Measurements from ENCODE around the gene CCP110.
A peak's percentile ranks its signal among the peaks of the same experiment; 100 is the strongest.
"Not testable (repeated sequence)": the region's sequence is repeated elsewhere in the genome, so short reads cannot be mapped to it uniquely, and the experiment has no call there.

The CCP110 gene

DNA sequence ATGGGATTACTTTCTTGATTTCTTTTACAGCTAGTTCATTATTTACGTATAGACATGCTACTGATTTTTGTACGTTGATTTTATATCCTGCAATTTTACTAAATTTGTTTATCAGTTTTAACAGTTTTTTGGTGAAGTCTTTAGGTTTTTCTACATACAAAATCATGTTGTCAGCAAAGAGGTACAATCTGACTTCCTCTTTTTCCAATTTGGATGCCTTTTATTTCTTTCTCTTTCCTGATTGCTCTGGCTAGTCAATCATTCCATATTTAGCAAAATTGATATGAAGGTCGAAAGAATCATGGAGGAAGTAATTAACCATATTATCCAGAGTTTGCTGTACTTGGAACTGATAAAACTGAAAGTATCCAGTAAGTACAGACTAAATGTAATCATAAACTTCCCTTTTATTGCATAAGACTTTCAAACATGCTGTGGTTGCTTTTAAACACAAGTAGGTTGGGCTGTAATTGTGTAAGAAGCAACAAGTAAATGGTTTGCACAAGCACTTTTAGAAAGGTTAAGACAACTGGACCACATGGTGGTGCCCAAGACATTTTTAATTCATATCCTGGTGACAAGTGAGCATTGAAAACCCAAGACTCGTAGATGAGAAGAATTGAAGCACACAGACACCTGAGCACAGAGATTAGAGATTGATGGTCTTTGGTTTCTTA is 10.2 kb upstream of the CCP110 start:
- DNase-seq: no peak

DNA sequence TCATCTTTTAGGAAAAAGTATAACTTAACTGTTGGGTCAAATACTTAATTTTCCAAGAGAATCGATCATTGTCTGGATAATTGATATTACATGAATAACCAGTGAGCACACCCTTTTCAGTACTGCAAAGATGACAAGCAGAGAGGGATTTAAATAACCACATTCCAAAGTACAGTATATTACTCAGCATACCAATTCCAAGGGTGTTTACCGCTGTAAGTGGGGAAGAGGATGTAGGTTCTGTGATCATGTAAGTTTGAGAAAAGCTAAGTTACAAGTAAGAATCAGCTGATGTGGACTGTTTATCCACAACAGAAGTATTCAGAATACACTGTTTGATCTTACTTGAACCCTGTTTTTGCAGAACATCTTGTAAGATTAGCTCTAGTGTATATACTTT is 8.0 kb upstream of the CCP110 start:
- DNase-seq: no peak

DNA sequence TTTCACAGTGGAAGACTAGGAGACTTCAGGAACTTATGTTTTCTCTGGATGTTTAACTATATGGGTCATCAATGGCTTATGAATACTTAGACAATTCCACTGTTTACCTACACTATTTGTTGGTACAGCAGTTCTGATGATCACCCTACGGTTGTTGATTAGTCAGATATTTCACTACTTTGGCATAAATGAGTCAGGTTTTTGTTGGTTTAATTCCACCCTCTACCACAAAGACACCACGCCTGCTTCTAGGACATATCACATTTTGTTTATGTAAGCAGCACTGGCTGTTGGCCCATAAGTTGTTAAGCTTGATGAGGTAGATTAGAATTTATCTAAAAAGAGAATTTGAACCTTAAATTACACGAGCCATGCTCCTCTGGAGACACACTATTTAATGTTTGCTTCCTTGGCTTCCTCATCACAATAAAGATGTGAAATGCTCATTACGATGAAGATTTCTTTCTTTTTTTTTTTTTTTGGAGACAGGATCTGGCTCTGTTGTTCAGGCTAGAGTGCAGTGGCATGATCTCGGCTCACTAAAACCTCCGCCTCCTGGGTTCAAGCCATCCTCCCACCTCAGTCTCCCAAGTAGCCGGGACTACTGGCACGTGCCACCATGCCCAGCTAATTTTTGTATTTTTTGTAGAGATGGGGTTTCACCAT is 6.2 kb upstream of the CCP110 start:
- DNase-seq: no peak

DNA sequence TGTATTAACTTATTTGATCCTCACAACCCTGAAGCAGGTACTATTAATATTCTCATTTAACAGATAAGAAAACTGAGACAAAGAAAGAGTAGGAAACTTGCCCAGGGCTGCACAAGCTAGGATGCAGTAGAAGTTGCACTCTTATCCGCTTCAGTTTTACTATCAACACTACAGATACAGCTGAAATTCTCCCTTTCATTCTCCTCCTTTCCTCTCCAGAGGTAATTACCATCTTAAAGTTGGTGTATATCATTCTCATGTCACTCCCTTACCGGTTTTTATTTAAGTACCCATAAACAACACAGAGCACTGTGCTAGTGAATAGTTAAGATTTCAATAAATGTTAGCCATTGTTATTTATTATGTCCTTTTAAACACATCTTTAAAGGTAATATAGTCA is 5.4 kb upstream of the CCP110 start:
- no peak for DNase-seq

DNA sequence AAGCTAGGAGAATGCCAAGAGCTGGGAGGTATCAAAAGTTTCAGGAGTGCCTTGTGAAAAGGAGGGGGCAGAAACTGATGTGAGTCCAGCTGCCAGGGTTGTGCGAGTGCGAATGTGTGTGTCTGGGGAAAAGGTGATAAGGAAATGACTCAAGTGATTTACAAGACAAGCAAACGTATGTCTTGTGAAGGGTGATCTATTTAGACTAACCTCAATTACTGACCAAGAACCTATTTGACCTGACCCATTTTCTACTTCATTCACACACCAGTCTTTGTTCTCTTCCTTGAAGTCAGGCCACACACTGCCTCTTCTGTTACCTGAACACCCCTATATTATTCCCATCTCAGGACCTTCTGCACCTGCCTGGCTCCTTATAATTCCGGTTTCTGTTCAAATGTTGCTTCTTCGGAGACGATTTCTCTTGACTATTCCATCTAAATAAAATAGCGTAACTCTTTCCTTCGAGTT is 2.8 kb upstream of the CCP110 start:
- DNase-seq: no peak

DNA sequence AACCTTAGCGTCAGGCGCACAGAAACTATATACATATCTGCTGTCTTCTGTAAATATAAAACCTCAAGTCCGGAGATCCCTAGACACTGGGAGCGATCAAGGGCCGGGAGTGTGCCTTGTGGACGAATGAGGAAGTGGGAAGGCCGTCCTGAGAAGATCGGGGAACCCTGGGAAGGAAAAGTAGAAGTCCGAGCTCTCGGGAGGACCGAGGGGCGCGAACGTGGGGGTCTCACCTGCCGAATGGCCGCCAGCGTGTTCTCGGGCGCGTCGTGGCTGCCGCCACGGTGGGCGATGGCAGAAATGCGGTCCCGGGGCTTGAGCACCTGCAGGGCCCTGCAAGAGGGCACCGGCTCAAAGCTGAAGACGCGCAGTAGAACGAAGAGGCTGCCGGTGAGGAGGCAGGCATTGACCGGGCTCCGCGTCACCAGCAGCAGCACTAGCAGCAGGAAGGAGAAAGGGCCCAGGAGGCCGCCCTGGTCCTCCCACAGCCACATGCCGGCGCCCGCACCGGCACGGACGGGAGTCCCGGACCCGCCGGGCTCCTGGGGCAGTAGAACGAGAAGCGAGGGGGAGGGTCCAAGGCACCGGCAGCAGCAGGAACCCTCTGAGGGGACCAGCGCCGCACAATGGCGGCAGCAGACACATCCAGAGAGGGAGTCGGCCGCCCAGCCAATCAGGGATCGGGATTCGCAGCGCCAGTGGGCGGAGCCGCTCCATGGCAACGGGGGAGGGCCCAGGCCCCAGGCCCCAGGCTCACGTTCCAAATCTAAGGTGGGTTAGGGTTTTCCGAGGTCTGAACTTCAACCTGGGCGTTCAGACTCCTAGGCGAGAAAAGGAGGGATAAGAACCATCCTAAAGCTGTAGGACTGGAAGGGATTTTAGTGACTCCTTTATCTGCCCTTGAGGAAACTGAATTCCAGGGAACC is 2.0 kb upstream of the CCP110 start, which contains the start of gene GDE1:
Gene GDE1, minus strand, starts transcription at position 628 of the 926 bp plus-strand sequence. Its CDS starts 134 bp downstream, at position 494.
- peak; percentile 99 for DNase-seq

DNA sequence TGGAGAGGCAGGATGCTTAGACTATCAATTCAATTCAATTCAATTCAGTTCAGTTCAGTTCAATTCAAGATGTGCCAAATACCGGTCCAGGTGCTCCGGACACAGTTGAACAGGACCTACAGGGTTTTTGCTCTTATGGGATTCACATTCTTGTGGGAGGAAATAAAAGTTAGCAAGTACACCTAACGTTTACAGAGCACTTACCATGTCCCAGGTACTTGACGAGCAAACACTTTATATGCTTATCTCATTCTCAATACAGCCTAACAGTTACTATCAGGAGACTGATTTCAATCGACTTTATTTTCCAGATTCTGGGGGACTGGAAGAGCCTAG is 1.4 kb upstream of the CCP110 start:
- DNase-seq: no peak

DNA sequence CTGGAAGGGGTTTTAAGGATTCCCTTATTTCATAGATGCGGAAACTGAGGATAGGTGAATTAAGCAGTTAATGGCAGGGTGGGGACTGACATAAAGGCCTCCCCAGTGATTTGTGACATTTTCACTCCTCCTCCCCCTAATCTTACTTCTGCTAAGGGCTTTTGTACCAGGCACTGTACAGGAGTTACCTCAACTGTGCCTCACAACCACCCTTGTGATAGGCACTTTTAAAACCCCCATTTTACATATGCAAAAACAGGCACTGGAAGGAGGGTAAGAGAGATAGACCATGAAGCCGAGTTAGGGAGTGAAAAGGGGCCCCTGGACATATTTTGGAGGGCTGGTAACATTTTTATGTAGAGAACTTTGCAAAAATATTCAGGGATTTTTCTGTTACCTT is 982 bp upstream of the CCP110 start:
- DNase-seq: no peak

DNA sequence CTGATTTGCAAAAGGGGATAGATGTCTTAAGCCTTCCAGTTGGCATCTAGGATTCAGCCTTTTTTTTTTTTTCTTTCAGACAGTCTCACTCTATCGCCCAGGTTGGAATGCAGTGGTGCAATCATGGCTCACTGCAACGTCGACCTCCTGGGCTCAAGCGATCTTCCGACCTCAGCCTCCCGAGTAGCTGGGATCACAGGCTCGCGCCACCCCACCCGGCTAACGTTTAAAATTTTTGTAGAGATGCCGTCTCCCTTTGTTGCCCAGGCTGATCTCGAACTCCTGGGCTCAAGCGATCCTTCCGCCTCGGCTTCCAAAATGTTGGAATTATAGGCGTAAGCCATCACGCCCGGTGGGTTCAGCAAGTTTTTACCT is 571 bp upstream of the CCP110 start:
- DNase-seq: no peak

DNA sequence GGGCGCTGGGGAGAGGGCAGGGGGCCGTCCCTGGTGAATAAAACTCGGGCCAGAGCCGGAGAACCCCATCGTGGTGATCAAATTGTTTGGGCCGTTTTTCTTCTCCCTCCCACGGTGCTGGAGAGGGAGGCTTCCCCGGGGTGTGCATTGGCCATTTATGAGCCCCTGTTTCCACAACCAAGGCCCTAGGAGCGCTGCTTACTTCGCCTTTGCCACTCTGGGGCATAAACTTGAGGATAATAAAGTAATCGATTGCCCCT is 544 bp downstream of the CCP110 start:
- DNase-seq: no peak

DNA sequence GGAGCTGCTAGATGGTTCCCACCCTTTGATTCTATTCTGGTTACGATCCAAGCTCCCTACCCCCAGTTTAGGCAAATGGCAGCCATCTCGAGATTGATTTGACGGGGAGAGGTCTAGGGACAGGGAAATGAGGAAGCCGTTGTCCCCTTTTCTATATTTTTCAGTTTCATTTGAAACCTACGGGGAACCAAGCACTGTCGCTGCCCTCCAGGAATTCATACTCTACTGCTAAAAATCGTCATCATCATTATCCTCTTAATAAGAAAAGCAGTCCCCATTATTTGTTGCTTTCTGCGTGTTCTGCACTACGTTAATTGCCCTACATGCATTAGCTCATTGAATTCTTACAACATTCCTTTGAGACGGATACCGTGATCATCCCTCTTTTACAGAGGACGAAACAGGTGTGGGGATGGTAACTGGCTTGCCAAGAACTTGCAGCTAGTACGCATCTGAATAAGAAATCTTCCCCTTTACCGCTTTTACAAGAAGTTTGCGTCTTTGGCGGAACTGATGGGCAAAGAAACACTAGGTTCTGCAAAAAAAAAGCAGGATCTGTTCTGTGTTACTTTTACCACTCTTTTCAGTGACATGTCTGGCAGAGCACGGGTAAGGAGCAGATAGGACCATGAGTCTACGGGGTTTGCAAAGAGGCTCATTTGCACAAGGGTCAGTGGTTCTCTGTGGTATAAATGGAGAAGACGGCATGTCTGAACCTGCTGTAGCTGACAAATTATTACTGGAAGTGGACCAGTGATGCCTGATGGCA is 1.1 kb downstream of the CCP110 start:
- no peak for DNase-seq

DNA sequence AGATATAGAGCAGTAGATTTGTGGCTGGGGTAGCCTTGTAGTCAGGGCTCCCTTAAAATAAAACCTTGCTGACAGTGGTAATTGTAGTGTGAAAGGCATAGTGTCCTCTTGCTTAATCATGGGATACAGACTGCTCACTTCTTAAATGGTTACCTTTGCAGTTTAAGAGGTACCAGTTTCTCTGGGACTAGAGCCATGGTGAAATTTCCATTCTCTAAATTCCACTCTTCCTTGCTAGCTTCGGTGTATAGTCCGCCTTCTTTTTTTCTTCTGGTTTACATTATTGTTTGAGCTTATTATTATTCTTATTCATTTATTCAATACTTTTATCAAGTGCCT is 1.6 kb downstream of the CCP110 start:
- no peak for DNase-seq

DNA sequence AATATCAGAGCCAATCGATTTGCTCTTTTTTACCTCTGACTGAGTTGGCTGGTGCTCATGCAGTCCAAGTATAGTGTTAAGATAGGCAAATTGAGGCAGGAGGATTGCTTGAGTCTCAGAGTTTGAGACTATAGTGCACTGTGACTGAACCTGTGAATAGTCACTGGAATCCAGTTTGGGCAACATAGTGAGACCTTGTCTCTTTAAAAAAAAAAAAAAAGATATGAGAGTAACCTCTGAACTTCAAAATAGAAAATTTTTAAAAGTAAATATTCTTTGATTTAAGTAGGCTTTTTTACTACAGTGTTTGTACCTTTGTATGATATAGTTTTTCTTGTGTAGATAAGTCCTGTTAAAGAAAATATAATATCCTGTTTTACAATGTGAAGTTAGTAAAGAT is 3.4 kb downstream of the CCP110 start:
- no peak for DNase-seq

DNA sequence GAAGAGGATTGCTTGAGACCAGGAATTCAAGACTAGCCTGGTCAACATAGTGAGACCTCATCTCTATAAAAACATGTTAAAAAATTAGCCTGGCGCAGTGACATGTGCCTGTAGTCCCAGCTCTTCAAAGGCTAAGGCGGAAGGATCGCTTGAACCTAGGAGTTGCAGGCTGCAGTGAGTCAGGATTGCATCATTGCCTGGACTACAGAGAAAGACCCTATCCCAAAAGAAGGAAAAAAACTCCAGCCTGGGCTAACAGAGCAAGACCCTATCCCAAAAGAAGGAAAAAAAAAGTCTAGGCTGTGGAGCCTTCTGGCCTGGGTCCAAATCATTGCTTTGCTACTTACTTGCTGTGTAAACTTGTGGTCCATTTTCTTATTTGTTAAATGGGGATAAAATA is 4.9 kb downstream of the CCP110 start:
- DNase-seq: no peak

DNA sequence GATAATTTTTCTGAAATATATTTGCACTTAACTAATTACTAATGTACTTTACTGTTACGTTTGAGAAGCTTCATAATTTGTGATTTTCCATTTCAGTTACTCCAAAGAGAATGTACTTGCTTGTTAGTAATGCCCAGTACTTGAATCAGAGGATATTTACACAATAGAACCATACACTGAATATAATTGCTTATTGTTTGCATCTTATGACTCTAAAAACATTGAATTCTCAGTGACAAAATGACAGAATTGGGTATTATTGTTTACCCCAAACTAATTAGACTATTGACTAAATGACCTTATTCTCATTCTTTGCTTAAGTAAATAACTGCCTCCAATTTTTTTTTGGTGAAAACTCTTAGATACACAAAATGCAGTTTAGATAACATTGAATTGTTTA is 8.9 kb downstream of the CCP110 start:
- no peak for DNase-seq

DNA sequence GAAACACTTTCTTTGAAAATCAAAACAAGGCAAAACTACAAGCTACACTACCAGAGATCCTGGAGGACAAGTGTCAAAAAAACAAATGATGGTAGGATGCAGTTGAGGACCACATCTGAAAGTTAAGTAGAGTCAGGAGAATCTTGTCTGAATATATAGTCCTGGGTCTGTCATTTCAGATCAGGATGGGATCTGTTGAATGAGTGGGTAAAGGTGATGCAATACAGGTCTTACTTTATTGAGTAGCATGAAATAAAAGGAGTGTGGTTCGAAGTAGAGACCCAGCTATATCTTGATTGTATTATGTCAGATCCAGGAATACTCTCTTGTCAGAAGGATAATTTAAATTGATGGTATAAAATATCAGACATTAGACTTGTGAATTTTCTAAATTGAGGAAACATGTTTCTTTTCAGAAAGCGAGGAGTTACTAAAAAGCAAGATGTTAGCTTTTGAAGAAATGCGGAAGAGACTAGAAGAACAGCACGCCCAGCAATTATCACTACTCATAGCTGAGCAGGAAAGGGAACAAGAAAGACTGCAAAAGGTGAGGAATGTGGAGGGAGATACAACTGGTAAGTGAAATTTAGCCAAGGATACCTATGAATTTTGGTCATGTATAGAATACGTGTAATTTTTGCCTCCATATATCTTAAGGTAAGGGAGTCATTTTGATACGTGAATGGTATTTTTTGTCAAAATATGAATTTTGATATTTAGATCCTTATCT is 16.7 kb downstream of the CCP110 start:
- no peak for DNase-seq

DNA sequence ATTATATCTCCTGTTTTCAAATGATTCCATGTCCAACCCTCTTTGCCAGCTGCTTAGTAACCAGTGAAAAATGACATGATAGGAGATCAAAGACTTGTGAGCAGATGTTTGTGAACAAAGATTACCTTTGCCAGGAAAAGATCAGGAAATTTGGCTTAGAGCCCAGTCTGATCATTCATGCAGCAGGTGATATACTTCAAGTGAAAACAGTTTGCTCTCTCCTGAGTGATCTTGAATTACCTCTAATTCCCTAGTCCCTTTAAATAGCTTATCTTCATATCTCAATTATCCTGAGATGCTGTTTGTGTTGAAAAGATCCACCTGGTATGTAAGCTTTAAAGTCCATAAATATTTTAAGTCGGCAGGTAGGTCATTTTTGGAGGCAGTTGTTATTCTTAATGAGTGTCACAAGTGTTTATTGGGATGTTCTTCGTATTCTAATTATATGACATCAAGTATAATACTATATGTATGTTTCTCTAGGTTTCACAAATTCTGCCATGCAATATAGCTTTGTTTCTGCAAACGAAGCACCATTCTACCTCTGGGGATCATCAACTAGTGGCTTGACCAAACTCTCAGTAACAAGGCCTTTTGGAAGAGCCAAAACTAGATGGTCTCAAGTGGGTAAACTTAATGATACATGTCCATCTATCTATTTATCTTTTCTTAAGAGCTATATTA is 18.5 kb downstream of the CCP110 start:
- DNase-seq: no peak

DNA sequence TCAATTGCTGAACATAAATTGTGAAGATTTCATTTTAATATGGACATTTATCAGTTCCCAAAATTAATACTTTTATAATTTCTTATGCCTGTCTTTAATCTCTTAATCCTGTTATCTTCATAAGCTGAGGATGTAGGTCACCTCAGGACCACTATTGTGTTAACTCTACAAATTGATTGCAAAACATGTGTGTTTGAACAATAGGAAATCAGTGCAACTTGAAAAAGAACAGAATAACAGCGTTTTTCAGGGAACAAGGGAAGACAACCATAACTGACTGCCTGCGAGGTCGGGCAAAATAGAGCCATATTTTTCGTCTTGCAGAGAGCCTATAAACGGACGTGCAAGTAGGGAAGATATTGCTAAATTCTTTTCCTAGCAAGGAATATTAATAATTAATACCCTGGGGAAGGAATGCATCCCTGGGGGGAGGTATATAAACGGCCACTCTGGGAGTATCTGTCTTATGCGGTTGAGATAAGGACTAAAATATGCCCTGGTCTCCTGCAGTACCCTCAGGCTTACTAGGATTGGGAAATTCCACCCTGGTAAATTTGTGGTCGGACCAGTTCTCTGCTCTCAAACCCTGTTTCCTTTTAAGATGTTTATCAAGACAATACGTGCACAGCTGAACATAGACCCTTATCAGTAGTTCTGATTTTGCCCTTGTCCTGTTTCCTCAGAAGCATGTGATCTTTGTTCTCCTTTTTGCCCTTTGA is 19.7 kb downstream of the CCP110 start:
- DNase-seq: not testable (repeated sequence)

DNA sequence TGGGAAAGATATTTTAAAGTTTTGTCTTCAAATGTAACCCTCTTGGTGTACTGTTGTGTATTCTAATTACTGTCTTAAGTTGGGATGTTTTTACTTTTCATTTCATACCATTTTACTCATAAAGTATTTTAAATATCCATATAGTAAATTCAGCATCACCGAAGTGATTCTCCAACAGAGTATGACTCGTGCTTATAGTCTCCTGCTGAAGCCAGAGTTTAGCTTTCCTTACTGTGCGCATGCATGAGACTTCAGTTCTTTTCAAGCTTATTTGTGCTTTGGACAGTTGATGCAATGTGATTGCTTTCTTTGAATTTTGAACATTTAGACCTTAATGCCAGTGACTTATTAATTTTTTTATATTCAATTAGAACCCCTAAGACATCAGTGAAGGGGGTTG is 24.4 kb downstream of the CCP110 start:
- DNase-seq: no peak

DNA sequence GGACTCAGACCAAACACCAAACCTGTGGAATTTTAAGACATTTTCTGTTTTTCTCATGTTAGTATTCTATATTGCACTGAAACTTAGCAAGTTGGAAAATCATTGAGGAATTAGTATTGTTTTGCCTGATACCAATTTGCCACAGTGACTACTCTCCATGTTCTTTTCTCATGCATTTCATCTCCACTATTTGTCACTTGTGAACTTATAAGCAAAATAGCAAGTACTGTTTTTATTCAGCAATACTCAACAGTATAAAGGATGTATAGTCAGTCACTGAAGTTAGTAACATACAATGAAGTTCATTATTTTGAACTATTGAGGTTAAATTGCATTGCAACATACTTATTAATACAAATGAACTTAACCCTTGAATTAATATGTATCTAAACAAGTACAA is 25.9 kb downstream of the CCP110 start:
- DNase-seq: no peak

DNA sequence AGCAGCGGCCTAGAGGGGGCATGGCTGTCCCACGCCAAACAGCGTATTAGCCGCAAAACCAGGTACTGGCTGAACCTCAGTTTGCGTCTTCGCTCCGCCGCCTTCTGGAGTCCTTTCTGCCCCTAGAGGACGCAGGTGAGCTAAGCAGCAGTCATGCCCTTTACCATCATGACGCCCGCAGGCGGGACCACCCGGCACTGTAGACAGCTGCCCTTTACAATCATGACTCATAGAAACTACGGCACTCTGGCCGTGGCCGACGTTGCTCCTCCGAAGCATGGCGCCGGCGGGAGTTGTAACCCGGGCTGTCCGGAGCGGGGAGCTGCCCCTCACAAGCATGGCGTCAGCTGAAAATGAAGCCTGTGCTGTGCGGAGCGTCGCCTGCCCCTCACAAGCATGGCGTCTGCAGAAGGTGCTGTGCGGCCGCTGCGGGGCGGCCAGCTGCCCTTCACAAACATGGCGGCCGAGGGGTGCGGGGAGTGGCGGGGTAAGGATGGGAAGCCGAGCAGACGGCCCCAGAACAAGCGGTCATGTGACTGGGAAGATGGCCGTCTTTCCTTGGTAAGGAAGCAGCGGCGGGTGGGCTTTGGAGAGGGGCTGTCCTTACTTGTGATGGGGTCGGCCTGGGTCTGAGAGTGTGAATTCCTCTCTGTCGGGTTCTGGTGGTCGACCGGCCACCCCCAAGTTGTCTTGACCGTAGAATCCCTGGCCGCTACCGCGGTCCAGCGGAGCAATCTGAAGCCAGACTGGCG is 31.6 kb downstream of the CCP110 start, which contains the start of gene VPS35L:
Gene VPS35L, plus strand, starts transcription at position 518 of the 752 bp plus-strand sequence. Its CDS starts 27 bp downstream, at position 545.
- DNase-seq: peak; percentile 98
